Measurements from ENCODE around the gene PROZ. TPM values are rescaled to one million over a fixed set of nuclear protein-coding genes. Genes with fewer than 3 reads are reported as not detected.

PROZ gene
- total RNA-seq, 1 donor from 2014 or later = not detected

DNA sequence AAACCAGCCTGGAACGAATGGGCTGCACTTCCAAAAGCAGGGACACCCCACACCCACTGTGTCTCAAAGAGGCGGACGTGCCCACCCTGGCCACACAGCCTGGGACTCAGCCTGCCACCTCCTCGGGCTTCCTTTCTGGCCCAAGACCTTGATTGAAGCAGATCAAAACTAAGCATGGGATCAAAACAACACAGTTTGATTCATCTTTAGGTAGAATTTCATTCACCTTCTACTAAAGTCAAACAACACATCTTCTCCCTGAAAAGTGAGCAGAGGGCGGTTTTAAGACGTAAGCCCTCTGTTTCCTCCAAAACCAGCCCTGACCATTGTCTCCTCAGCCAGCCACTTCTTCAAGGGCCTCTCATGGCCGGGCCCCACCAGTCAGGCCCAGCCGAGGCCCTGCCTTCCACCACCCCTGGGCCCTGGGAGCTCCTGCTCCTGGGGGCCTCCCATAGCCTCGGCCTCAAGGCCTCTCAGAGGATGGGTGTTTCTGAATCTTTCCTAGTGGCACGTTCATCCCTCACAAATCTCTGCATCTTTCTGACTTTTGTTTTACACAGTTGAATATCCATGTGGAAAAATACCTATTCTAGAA is 42.1 kb upstream of the PROZ start:
- TF ChIP-seq, protein P1, sequence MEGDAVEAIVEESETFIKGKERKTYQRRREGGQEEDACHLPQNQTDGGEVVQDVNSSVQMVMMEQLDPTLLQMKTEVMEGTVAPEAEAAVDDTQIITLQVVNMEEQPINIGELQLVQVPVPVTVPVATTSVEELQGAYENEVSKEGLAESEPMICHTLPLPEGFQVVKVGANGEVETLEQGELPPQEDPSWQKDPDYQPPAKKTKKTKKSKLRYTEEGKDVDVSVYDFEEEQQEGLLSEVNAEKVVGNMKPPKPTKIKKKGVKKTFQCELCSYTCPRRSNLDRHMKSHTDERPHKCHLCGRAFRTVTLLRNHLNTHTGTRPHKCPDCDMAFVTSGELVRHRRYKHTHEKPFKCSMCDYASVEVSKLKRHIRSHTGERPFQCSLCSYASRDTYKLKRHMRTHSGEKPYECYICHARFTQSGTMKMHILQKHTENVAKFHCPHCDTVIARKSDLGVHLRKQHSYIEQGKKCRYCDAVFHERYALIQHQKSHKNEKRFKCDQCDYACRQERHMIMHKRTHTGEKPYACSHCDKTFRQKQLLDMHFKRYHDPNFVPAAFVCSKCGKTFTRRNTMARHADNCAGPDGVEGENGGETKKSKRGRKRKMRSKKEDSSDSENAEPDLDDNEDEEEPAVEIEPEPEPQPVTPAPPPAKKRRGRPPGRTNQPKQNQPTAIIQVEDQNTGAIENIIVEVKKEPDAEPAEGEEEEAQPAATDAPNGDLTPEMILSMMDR (IDR thresholded peaks at IDR 0.05) = no peak
- no peak overlapping the region for H3K27ac ChIP-seq
- H3K4me1 ChIP-seq = no peaks in the 10 kb centered on the region
- ATAC-seq (no peak), DNase-seq (no peak)
- intact Hi-C loops (cut with DNase I) = no loop called here
- H3K36me3 ChIP-seq = no peaks in the 10 kb centered on the region
- H3K27me3 ChIP-seq (ENCODE audit: low read depth) = peaks cover 12% of the 10 kb centered on the region
- H3K4me3 ChIP-seq = no peak overlapping the region
- no peaks in the 10 kb centered on the region for H3K9me3 ChIP-seq

DNA sequence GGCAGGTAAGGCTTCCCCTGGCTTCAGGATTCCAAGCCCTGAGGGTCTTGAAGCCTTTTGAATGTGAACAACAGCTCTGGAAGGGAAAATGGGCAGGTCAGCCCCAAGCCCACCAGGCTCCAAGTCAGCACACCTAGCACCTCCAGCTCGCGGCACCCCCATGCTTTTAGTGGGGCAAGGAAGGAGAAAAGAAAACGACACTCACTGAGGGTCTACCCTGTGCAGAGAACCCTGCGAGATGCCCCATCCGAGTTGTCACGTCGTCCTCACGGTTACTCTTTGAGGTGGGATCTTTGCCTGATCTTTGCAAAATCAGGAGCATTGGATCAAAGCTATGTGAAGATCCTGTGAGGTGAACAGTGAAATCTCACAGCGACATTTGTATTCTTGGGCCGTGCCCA is 41.6 kb upstream of the PROZ start:
- Histone ChIP-seq H3K9me3 (no peaks in the 10 kb centered on the region), H3K36me3 (no peaks in the 10 kb centered on the region), H3K4me1 (no peaks in the 10 kb centered on the region), H3K27me3 (ENCODE audit: low read depth) (peaks cover 12% of the 10 kb centered on the region), H3K27ac (no peak overlapping the region), H3K4me3 (no peak overlapping the region)
- ATAC-seq = no peak
- TF ChIP-seq, protein P1 (IDR thresholded peaks at IDR 0.05) = no peak
- no peak for DNase-seq
- intact Hi-C loops (cut with DNase I) = no loop called here

DNA sequence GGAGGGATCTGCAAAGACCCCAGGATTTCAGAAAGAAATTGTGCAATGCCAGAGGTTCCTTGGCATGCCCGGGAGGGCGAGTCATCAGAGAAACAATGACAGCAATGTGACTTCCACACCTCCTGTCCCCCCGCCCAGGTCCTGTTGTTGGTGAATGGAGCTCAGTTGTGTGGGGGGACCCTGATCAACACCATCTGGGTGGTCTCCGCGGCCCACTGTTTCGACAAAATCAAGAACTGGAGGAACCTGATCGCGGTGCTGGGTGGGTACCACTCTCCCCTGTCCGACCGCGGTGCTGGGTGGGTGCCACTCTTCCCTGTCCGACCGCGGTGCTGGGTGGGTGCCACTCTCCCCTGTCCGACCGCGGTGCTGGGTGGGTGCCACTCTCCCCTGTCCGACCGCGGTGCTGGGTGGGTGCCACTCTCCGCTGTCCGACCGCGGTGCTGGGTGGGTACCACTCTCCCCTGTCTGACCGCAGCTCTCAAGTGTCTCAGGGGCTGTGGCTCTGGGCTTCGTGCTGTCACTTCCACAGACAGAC is 41.0 kb upstream of the PROZ start:
- peaks cover 12% of the 10 kb centered on the region for H3K27me3 ChIP-seq (ENCODE audit: low read depth)
- DNase-seq (peak; percentile 24), ATAC-seq (no peak)
- no peaks in the 10 kb centered on the region for H3K9me3 ChIP-seq
- H3K27ac ChIP-seq = no peak overlapping the region
- intact Hi-C loops (cut with DNase I) = no loop called here
- no peak overlapping the region for H3K4me3 ChIP-seq
- H3K4me1 ChIP-seq = no peaks in the 10 kb centered on the region
- TF ChIP-seq, protein P1 (IDR thresholded peaks at IDR 0.05) = no peak
- no peaks in the 10 kb centered on the region for H3K36me3 ChIP-seq

DNA sequence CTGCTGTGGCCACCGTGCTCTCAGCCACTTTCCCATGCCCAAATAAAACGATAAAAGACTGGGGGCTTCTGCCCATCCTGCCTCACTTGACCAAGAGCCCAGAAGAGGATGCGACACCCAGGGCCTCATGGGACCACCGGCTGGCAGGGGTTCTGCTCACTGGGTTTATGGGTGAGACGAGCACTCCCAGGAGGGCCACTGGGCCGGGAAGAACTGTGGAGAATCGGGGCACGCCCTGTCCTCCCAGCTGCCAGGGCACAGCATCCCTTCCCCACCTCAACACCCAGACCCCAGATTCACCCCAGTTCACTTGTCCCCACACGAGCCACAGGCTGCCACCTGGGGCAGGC is 40.6 kb upstream of the PROZ start:
- TF ChIP-seq, protein P1 (IDR thresholded peaks at IDR 0.05) = no peak
- H3K4me1 ChIP-seq = no peaks in the 10 kb centered on the region
- no peak for DNase-seq
- peaks cover 12% of the 10 kb centered on the region for H3K27me3 ChIP-seq (ENCODE audit: low read depth)
- no peaks in the 10 kb centered on the region for H3K9me3 ChIP-seq
- no peaks in the 10 kb centered on the region for H3K36me3 ChIP-seq
- intact Hi-C loops (cut with DNase I) = no loop called here
- ATAC-seq = no peak
- H3K27ac ChIP-seq = no peak overlapping the region
- no peak overlapping the region for H3K4me3 ChIP-seq

DNA sequence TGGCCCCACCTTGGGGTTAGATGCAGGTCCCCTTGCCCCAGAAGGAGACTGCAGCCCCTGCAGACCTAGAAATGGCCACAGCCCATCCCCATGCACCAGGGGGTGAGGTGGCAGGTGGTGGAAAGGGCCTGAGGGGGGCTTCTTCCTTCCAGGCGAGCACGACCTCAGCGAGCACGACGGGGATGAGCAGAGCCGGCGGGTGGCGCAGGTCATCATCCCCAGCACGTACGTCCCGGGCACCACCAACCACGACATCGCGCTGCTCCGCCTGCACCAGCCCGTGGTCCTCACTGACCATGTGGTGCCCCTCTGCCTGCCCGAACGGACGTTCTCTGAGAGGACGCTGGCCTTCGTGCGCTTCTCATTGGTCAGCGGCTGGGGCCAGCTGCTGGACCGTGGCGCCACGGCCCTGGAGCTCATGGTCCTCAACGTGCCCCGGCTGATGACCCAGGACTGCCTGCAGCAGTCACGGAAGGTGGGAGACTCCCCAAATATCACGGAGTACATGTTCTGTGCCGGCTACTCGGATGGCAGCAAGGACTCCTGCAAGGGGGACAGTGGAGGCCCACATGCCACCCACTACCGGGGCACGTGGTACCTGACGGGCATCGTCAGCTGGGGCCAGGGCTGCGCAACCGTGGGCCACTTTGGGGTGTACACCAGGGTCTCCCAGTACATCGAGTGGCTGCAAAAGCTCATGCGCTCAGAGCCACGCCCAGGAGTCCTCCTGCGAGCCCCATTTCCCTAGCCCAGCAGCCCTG is 40.0 kb upstream of the PROZ start:
- TF ChIP-seq, protein P1 (IDR thresholded peaks at IDR 0.05) = no peak
- H3K27me3 ChIP-seq (ENCODE audit: low read depth) = peaks cover 8% of the 10 kb centered on the region

More for the DNA sequence above, 40.0 kb upstream of the PROZ start:
- peak; percentile 25 for DNase-seq
- Histone ChIP-seq H3K4me1 (no peaks in the 10 kb centered on the region), H3K4me3 (no peak overlapping the region), H3K9me3 (no peaks in the 10 kb centered on the region), H3K27ac (no peak overlapping the region), H3K36me3 (no peaks in the 10 kb centered on the region)
- intact Hi-C loops (cut with DNase I) = no loop called here
- ATAC-seq = no peak
